GM11168 (cell line): ENCODE results near the gene CDH9.

Experiments
- in situ Hi-C: fragments of 300-500 bp; cut with MboI; formaldehyde crosslinking; loops from one replicate; pipeline ENCODE4 v1.12.0; 2022; ENCODE audit warnings: low sequenced_read_pairs; ENCODE audit not compliant: unreplicated experiment

CDH9 gene, protein sequence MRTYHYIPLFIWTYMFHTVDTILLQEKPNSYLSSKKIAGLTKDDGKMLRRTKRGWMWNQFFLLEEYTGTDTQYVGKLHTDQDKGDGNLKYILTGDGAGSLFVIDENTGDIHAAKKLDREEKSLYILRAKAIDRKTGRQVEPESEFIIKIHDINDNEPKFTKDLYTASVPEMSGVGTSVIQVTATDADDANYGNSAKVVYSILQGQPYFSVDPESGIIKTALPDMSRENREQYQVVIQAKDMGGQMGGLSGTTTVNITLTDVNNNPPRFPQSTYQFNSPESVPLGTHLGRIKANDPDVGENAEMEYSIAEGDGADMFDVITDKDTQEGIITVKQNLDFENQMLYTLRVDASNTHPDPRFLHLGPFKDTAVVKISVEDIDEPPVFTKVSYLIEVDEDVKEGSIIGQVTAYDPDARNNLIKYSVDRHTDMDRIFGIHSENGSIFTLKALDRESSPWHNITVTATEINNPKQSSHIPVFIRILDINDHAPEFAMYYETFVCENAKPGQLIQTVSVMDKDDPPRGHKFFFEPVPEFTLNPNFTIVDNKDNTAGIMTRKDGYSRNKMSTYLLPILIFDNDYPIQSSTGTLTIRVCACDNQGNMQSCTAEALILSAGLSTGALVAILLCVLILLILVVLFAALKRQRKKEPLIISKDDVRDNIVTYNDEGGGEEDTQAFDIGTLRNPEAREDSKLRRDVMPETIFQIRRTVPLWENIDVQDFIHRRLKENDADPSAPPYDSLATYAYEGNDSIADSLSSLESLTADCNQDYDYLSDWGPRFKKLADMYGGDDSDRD

DNA sequence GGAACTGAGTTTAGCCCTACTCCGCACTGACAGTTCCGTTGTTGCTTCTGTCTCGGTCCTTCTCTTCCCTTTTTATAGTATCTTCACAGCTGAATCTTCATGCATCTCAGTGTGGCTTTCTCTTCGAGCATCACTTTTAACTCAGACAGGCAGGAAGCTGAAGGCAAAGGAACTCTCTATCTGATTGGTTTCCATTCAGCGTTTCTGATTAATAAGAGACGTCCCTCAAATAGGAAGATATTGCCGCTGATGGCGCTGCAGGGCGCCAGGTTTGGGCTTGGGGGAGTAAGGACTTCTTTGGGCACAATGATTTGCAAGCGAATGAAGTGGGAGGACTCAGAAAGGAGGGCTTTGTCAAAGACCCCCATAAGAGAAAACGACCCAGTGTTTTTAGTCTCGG, at the start of gene CDH9:
Gene CDH9, minus strand, starts transcription at position 111 of the 400 bp plus-strand sequence. CDS start 50,253 bp downstream, outside the sequence.
- in situ Hi-C loops: no loop called here

DNA sequence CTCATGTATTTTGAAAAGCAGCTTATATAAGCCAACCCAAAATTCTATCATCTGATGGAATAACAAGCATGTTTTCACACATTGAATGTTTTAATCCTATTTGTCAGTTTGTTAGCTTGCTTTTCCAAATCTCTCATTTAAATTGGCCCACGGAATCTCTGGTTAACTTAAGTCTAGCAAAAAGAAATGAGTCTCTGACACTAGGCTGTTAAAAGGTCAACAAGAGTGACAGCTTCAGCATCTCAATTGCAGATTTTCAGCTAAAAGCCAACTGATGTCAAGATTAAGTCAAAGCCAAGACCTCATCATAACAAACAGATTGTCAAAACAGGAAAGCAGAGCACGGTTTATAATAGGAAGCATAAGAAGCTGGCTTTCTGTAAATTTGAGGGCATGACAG, 49.4 kb upstream of the CDH9 start:
- in situ Hi-C loops: no loop called here

GRCh38 chr5:27083449-27084415, 45.3 kb upstream of the CDH9 start:
- in situ Hi-C loops: no loop called here

DNA sequence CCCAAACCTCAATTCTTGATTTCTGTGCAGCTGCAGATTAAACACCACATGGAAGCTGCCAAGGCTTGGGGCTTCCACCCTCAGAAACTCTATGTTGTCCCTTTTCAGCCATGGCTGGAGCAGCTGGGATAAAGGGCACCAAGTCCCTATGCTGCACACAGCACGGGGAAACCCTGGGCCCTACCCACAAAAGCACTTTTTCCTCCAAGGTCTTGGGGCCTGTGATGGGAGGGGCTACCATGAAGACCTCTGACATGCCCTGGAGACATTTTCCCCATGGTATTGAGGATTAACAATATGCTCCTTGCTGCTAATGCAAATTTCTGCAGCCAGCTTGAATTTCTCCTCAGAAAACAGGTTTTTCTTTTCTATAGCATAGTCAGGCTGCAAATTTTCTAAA, 41.8 kb upstream of the CDH9 start:
- in situ Hi-C loops: no loop called here

GRCh38 chr5:27062451-27062850, 24.1 kb upstream of the CDH9 start:
- in situ Hi-C loops: no loop called here

- in situ Hi-C loops: no loop called here
These were observed 10.1 kb upstream of the CDH9 start for GRCh38 chr5:27048510-27048909.

- in situ Hi-C loops: no loop called here
These were observed 3.0 kb upstream of the CDH9 start for GRCh38 chr5:27041372-27041771.

DNA sequence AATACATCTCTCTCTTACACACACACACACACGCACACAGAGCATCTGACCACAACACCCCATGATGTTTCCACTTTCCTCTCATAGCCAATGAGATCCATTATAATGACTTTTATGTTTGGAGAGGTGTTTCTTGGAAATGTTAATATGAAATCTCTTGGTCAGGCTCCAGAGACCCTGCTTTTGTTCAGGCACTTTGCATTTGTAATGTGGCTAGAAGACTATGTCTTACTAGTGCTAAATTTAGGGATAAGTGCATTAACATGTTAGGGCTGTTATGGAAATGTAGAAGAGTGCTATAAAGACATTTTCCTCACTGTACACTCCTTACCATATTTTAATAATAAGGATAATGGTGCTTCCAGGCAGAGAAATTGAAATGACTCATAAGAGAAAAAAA, 3.8 kb downstream of the CDH9 start:
- in situ Hi-C loops: no loop called here

DNA sequence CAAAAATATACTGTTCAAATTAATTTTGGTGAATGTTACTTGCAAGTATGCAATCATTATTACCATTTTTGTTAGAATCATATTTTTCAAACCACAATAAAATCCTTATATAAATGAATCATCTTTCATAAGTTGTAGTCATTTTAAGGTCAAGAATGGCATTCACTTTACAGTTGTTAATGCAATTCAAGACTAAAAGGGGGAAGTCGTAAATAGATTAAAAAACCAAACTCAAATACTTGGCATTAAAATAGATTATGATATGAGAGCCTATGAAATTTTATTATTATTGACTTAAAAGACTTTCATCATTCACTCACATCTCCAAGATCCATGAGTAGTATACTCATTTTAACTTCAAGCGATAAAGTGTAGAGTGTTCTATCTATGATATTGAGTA, 11.6 kb downstream of the CDH9 start:
- in situ Hi-C loops: no loop called here

GRCh38 chr5:27026063-27026462, 12.3 kb downstream of the CDH9 start:
- in situ Hi-C loops: no loop called here

GRCh38 chr5:27021471-27021870, 16.9 kb downstream of the CDH9 start:
- in situ Hi-C loops: no loop called here

GRCh38 chr5:27020973-27021372, 17.4 kb downstream of the CDH9 start:
- in situ Hi-C loops: no loop called here

- in situ Hi-C loops: no loop called here
These were observed 22.6 kb downstream of the CDH9 start for GRCh38 chr5:27015758-27016157.

DNA sequence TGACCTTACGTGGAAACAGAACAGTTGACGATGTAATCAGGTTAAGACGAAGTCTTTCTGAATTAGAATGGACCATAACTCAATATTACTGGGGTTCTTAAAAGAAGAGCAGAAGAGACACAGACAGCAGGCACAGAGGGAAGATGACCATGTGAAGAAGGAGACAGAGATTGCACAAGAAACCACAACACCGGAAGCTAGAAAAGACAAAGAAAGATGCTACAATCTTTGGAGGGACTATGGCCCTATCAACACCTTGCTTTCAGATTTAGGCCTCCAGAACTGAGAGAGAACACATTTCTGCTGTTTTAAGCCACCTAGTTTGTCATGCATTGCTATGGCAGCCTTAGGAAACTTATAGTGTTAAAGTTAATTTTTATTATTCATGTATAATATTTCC, 27.1 kb downstream of the CDH9 start:
- in situ Hi-C loops: no loop called here

DNA sequence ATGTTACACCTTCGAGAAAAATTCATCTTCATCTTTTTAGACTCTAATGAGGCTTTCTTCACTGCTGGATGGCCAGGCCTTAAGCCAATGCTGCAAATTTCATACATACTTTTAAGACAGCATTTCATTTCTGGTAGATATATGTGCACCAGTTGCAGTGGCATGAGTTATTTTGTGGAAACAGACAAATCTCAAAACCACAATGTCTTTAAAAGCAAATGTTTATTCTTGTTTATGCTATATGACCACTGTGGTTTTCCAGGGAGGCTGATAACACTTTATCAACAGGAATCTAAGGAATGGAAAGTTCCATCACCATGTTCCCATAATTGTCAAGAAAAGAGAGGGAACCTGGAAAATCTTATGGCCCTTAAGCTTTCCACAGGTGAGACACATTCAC, 27.7 kb downstream of the CDH9 start:
- in situ Hi-C loops: no loop called here

- in situ Hi-C loops: no loop called here
These were observed 28.9 kb downstream of the CDH9 start for GRCh38 chr5:27009540-27009915.

DNA sequence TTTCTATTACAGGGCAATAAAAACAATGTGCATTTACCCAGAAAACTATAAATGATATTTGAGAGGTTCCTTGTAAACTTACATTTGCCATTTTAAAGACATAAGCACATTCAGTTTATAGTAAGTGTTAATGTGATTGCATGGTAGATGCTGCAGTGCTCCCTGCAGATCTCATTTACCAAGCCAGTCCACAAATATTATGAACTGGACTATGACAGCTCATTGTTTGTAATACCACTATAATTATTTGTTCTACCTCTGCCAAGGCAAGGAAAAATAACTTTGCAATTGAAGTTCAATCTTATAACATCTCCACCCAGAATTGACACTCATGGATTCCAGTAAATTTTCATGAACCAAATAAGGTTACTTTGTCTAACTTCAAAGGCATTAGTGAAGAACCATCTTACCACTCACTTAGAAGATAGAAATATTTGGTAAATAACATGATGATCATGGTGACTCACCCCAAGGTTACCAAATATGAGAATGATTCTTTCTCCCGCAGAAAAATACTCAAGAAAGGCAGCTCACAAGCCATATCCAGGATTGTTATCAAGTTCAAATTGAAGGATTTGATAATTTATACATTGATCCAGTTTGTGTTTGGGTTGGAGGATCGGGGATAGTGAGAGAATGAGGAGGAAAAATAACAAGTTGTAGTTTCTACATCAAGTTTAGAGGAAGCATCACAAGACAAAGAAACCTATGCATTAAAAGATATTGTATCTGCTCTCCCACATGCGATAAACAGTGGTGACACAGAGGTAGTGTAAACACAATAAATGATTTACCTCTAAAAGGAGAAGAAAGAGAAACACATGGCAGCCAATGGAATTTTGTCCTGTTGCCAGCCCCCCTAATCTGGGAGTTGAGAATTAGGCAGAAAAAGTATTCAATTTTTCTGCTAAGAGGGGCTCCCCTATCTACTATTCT, 29.5 kb downstream of the CDH9 start:
- in situ Hi-C loops: no loop called here

GRCh38 chr5:27007121-27007520, 31.3 kb downstream of the CDH9 start:
- in situ Hi-C loops: no loop called here

DNA sequence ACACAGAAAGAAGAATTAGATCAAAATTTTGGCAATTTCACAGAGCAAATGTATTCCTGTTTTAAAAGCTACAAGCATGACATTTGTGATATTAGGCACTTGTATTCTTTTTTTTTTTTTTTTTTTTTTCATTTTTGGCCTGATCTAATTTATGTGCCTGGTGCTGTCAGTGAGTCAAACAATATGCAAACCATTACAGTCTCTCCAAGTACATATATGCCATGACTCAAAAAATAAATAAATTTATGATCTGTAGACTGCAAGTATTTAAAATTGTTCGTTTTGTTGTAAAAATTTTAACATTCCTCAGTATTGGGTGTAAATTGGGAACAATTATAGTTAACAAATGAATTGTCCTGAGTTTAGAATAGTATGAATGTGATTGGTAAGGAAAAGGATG, 51.4 kb downstream of the CDH9 start:
- in situ Hi-C loops: no loop called here
